Measurements from ENCODE around the gene COL25A1. TPM values are rescaled to one million over a fixed set of nuclear protein-coding genes. Genes with fewer than 3 reads are reported as not detected.

The COL25A1 gene
- total RNA-seq, 1 experiment from 2014 or later, result 4.2 TPM

DNA sequence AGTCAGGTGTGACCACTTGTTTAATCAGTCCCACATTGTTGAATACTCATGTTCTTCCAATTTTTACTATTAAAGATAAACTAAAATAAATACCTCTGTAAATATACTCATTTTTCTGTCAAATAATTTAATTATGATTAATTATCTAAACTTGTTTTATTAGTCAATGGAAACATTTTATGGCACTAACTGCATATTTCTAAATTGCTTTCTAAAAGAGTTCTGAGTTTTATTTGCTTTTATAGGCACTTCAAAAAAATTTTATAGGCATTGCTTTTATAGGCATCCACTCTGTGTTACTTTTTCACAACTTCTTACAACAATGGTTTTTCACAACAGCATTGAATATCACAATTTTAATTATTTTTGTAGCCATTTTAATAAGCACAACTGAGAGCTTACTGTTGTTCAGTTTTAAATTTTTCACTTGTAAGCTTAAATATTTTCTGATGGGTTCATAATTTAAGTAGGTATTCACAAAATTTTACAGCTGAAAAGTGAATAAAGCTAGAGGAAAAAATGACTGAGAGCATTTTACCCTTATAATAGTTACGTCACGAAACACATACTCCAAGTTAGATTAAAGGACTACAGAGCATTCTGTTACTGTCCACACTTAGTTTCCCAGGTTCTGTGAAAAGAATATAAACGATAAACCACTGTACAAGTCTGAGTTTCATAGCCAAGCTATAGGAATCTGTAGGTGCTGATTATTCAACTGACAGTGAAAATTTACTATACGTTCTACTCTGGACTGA lies 398.8 kb downstream of the COL25A1 start:
- Histone ChIP-seq H3K18ac (ENCODE audit: insufficient read length, low read depth, low read length) (no peak overlapping the region), H2BK15ac (ENCODE audit: low read depth, low read length) (no peak overlapping the region), H4K5ac (ENCODE audit: insufficient read length, low read depth, low read length) (no peak overlapping the region), H3K27ac (ENCODE audit: insufficient read length, low read depth, low read length) (no peak overlapping the region), H3K4me1 (ENCODE audit: insufficient read depth, low read length) (no peaks in the 10 kb centered on the region; the same call in 1 of the 2 replicates), H3K23me2 (ENCODE audit: insufficient read length, low read depth, low read length, poor library complexity, severe bottlenecking) (no peaks in the 10 kb centered on the region), H3K79me2 (ENCODE audit: insufficient read depth, low read length) (no peaks in the 10 kb centered on the region), H3K9ac (ENCODE audit: extremely low read depth, insufficient read length, low read length) (no peak overlapping the region), H3K4ac (ENCODE audit: low read depth, low read length) (no peak overlapping the region), H2BK5ac (ENCODE audit: insufficient read length, low read length) (no peak overlapping the region), H3K79me1 (ENCODE audit: insufficient read depth, low read depth, low read length, poor library complexity, severe bottlenecking) (no peaks in the 10 kb centered on the region), H2BK120ac (ENCODE audit: low read depth, low read length, poor library complexity, severe bottlenecking) (no peak overlapping the region), H2BK12ac (ENCODE audit: insufficient read length, low read depth, low read length) (no peak overlapping the region), H2AFZ (ENCODE audit: low read length) (no peak overlapping the region), H3K14ac (ENCODE audit: insufficient read depth, low read length) (no peak overlapping the region), H3K9me3 (ENCODE audit: control insufficient read depth, low read depth, low read length) (no peaks in the 10 kb centered on the region), H3K56ac (ENCODE audit: insufficient read length, low read depth, low read length) (no peak overlapping the region), H3K27me3 (ENCODE audit: insufficient read depth, low read length) (no peaks in the 10 kb centered on the region), H4K8ac (replicated peaks; ENCODE audit: insufficient read length, low read depth, low read length) (no peak overlapping the region), H4K20me1 (ENCODE audit: control insufficient read depth, insufficient read depth, insufficient read length) (no peaks in the 10 kb centered on the region), H3K4me2 (ENCODE audit: insufficient read depth, insufficient read length, low read length) (no peak overlapping the region), H2AK5ac (ENCODE audit: insufficient read length, low read length) (no peak overlapping the region), H3T11ph (ENCODE audit: low read length) (no peak overlapping the region), H4K91ac (ENCODE audit: insufficient read length, low read depth, low read length) (no peak overlapping the region), H2BK20ac (ENCODE audit: low read depth, low read length, poor library complexity, severe bottlenecking) (no peak overlapping the region), H3K23ac (ENCODE audit: insufficient read length, low read depth, low read length) (no peak overlapping the region)
- no CpG with 5 or more reads among the region's 4 CpGs for WGBS (ENCODE audit: extremely low coverage, insufficient read length, low lambda C conversion rate)
- no peak for DNase-seq
- Mint-ChIP-seq H3K36me3 (ENCODE audit: insufficient read depth in 1 of 3, low read depth in 3 of 3) (no peaks in the 10 kb centered on the region), H3K27me3 (ENCODE audit: low read depth) (no peaks in the 10 kb centered on the region), H3K4me1 (peaks cover 9 to 13% of the 10 kb centered on the region in 2 experiments), H3K27ac (no peak overlapping the region), H3K9me3 (no peaks in the 10 kb centered on the region), H3K4me3 (no peak overlapping the region)
- TF ChIP-seq, protein P1, sequence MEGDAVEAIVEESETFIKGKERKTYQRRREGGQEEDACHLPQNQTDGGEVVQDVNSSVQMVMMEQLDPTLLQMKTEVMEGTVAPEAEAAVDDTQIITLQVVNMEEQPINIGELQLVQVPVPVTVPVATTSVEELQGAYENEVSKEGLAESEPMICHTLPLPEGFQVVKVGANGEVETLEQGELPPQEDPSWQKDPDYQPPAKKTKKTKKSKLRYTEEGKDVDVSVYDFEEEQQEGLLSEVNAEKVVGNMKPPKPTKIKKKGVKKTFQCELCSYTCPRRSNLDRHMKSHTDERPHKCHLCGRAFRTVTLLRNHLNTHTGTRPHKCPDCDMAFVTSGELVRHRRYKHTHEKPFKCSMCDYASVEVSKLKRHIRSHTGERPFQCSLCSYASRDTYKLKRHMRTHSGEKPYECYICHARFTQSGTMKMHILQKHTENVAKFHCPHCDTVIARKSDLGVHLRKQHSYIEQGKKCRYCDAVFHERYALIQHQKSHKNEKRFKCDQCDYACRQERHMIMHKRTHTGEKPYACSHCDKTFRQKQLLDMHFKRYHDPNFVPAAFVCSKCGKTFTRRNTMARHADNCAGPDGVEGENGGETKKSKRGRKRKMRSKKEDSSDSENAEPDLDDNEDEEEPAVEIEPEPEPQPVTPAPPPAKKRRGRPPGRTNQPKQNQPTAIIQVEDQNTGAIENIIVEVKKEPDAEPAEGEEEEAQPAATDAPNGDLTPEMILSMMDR (conservative IDR thresholded peaks at IDR 0.05), result no peak
